CD4-positive, alpha-beta T cell treated with Interleukin-15 for 1 hour (primary cell): ENCODE data around the gene LRP2.
"Not testable (repeated sequence)": the region's sequence is repeated elsewhere in the genome, so short reads cannot be mapped to it uniquely, and the experiment has no call there.

Experiments
- DNase-seq: peaks from one replicate; pipeline ENCODE4 v3.0.0-alpha.2; 2020

The LRP2 gene

GRCh38 chr2:169298007-169298406 is 64.3 kb downstream of the LRP2 start:
- DNase-seq, result no peak

- DNase-seq, result no peak
These were observed 68.2 kb downstream of the LRP2 start for GRCh38 chr2:169294001-169294675.

- DNase-seq, result no peak
These were observed 70.8 kb downstream of the LRP2 start for GRCh38 chr2:169291517-169291916.

- no peak for DNase-seq
These were observed 71.9 kb downstream of the LRP2 start for GRCh38 chr2:169290433-169290832.

- DNase-seq, result no peak
These were observed 74.7 kb downstream of the LRP2 start for GRCh38 chr2:169287666-169288065.

GRCh38 chr2:169286624-169287231 is 75.6 kb downstream of the LRP2 start:
- DNase-seq, result no peak

GRCh38 chr2:169285531-169286235 is 76.7 kb downstream of the LRP2 start:
- DNase-seq, result no peak

GRCh38 chr2:169280502-169280901 is 81.8 kb downstream of the LRP2 start:
- no peak for DNase-seq

- no peak for DNase-seq
These were observed 86.5 kb downstream of the LRP2 start for GRCh38 chr2:169275696-169276444.

GRCh38 chr2:169272010-169272409 is 90.3 kb downstream of the LRP2 start:
- DNase-seq, result no peak

GRCh38 chr2:169270574-169270973 is 91.8 kb downstream of the LRP2 start:
- not testable (repeated sequence) for DNase-seq

GRCh38 chr2:169265591-169265990 is 96.7 kb downstream of the LRP2 start:
- DNase-seq, result no peak

GRCh38 chr2:169260846-169261642 is 101.3 kb downstream of the LRP2 start:
- DNase-seq, result no peak

GRCh38 chr2:169260246-169260645 is 102.1 kb downstream of the LRP2 start:
- DNase-seq, result no peak

GRCh38 chr2:169259402-169259801 is 102.9 kb downstream of the LRP2 start:
- no peak for DNase-seq

GRCh38 chr2:169258045-169258601 is 104.2 kb downstream of the LRP2 start:
- DNase-seq, result no peak

GRCh38 chr2:169254774-169255173 is 107.6 kb downstream of the LRP2 start:
- DNase-seq, result no peak

GRCh38 chr2:169247211-169247610 is 115.1 kb downstream of the LRP2 start:
- no peak for DNase-seq

- DNase-seq, result no peak
These were observed 121.9 kb downstream of the LRP2 start for GRCh38 chr2:169240405-169240804.

- DNase-seq, result no peak
These were observed 124.4 kb downstream of the LRP2 start for GRCh38 chr2:169237939-169238338.

GRCh38 chr2:169237286-169237685 is 125.0 kb downstream of the LRP2 start:
- DNase-seq, result no peak

- DNase-seq, result no peak
These were observed 129.7 kb downstream of the LRP2 start for GRCh38 chr2:169232551-169233154.
